GM23248 (cell line): Measurements from ENCODE around the gene OR2T3. TPM values are rescaled to one million over a fixed set of nuclear protein-coding genes. Genes with fewer than 3 reads are reported as not detected.
"Not testable (repeated sequence)": the region's sequence is repeated elsewhere in the genome, so short reads cannot be mapped to it uniquely, and the experiment has no call there.

Source experiments
- DNase-seq: peaks from one replicate; pipeline ENCODE4 v3.0.0-alpha.2; 2015
- H2AFZ ChIP-seq: fragments of 200-600 bp; sonication (generic); 2 replicates; pipeline ENCODE4 v1.6.1; 2016; ENCODE audit warnings: antibody characterized with exemption
- H3F3A ChIP-seq: fragments of 200-600 bp; sonication (generic); 2 replicates; pipeline ENCODE4 v1.6.1; 2016; ENCODE audit warnings: mild to moderate bottlenecking, antibody characterized with exemption, mixed run types; ENCODE audit not compliant: insufficient read depth
- H3K27ac ChIP-seq: fragments of 200-600 bp; sonication (generic); 2 replicates; pipeline ENCODE4 v1.5.1; 2016; ENCODE audit warnings: mild to moderate bottlenecking
- H3K27me3 ChIP-seq: fragments of 200-600 bp; sonication (generic); replicated peaks from 2 replicates; pipeline ENCODE4 v1.6.1; 2016; ENCODE audit warnings: mild to moderate bottlenecking; ENCODE audit not compliant: insufficient read depth
- H3K36me3 ChIP-seq: fragments of 200-600 bp; sonication (generic); 2 replicates; pipeline ENCODE4 v1.6.1; 2016; ENCODE audit warnings: low read depth, mild to moderate bottlenecking
- H3K4me1 ChIP-seq: fragments of 200-600 bp; sonication (generic); 2 replicates; pipeline ENCODE4 v1.6.1; 2016; ENCODE audit warnings: mild to moderate bottlenecking; ENCODE audit not compliant: insufficient read depth
- H3K4me2 ChIP-seq: fragments of 200-600 bp; sonication (generic); one replicate; pipeline ENCODE4 v1.6.1; 2016; ENCODE audit warnings: mild to moderate bottlenecking; ENCODE audit not compliant: unreplicated experiment
- H3K4me3 ChIP-seq: fragments of 200-600 bp; sonication (generic); 2 replicates; pipeline ENCODE4 v1.5.1; 2016; ENCODE audit warnings: mild to moderate bottlenecking
- H3K79me2 ChIP-seq: fragments of 200-600 bp; sonication (generic); 2 replicates; pipeline ENCODE4 v1.6.1; 2016; ENCODE audit warnings: mild to moderate bottlenecking; ENCODE audit not compliant: insufficient read depth
- H3K9ac ChIP-seq: fragments of 200-600 bp; sonication (generic); 2 replicates; pipeline ENCODE4 v1.6.1; 2016; ENCODE audit warnings: mild to moderate bottlenecking
- H3K9me2 ChIP-seq: fragments of 200-600 bp; sonication (generic); 2 replicates; pipeline ENCODE4 v1.6.1; 2016; ENCODE audit warnings: mixed run types, mild to moderate bottlenecking, moderate library complexity; ENCODE audit not compliant: insufficient read depth
- H3K9me3 ChIP-seq: fragments of 200-600 bp; sonication (generic); one replicate; pipeline ENCODE4 v1.6.1; 2017; ENCODE audit warnings: low read depth
- H4K20me1 ChIP-seq: fragments of 200-600 bp; sonication (generic); 2 replicates; pipeline ENCODE4 v1.6.0; 2016; ENCODE audit not compliant: insufficient read depth
- WGBS, 2 experiments: methylation state at CpG; one replicate each; pipeline ENCODE4 v1.1.6; 2015 to 2017; ENCODE audit warnings: low lambda C conversion rate in 2 of 2, low coverage in 1 of 2; ENCODE audit errors: missing lambda C conversion rate in 2 of 2; 5-methylcytosine and 5-hydroxymethylcytosine counted together
- in situ Hi-C: fragments of 300-500 bp; cut with MboI; formaldehyde crosslinking; loops from 2 replicates; pipeline ENCODE4 v1.15.0; 2020
- polyA plus RNA-seq: library from polyadenylated mRNA; unstranded; fragments of >200 nt; fragmentation: Nextera tagmentation; extraction: Ambion mirVana; gene quantifications from 2 replicates; pipeline ENCODE4 v1.2.1, GENCODE V29; 2016
- total RNA-seq: library from RNA; depleted of rRNA; stranded (reverse); fragments of >200 nt; shearing (Covaris generic); gene quantifications from 2 replicates; pipeline ENCODE4 v1.2.3, GENCODE V29; 2014

The OR2T3 gene
- total and polyA plus RNA-seq, 2 experiments from 2014 or later = not detected

- H2AFZ ChIP-seq, H3K27me3 ChIP-seq, H3K27ac ChIP-seq, H4K20me1 ChIP-seq, DNase-seq, H3K36me3 ChIP-seq, in situ Hi-C loops, H3K79me2 ChIP-seq, H3K9me3 ChIP-seq, H3F3A ChIP-seq, H3K4me1 ChIP-seq, H3K9me2 ChIP-seq, H3K9ac ChIP-seq, H3K4me2 ChIP-seq, H3K4me3 ChIP-seq: not testable (repeated sequence)
- 41 to 44% methylated on average over 5 of the region's 6 CpGs for WGBS, 2 experiments
These were observed 23.2 kb upstream of the OR2T3 start for GRCh38 chr1:248449821-248450465.

GRCh38 chr1:248450466-248451145 is 22.5 kb upstream of the OR2T3 start:
- in situ Hi-C loops = not testable (repeated sequence)

DNA sequence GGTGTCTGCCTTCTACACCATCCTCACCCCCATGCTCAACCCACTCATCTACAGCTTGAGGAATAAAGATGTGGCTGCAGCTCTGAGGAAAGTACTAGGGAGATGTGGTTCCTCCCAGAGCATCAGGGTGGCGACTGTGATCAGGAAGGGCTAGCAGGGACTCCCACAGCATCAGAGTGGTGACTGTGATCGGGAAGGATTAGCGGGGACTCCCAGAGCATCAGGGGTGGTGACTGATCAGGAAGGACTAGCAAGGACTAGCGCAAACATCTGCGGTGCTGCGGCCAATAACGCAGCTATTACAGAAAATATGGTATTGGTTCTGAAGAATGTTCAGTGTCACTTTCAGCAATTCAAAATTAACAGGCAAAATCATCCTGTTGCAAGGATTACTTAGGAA is 19.5 kb upstream of the OR2T3 start:
- in situ Hi-C loops, H3K4me2 ChIP-seq, H2AFZ ChIP-seq: not testable (repeated sequence)

More at GRCh38 chr1:248450466-248451145, 22.5 kb upstream of the OR2T3 start:
- not testable (repeated sequence) for H3K27ac ChIP-seq, H3K9ac ChIP-seq, H3K36me3 ChIP-seq, H3K4me3 ChIP-seq, H2AFZ ChIP-seq, H3K79me2 ChIP-seq, H3K4me2 ChIP-seq, H3F3A ChIP-seq, H3K4me1 ChIP-seq, H4K20me1 ChIP-seq, H3K9me2 ChIP-seq, DNase-seq, H3K27me3 ChIP-seq, H3K9me3 ChIP-seq
- WGBS, 2 experiments = 0 to 2% methylated on average over 2 of the region's 5 CpGs

DNA sequence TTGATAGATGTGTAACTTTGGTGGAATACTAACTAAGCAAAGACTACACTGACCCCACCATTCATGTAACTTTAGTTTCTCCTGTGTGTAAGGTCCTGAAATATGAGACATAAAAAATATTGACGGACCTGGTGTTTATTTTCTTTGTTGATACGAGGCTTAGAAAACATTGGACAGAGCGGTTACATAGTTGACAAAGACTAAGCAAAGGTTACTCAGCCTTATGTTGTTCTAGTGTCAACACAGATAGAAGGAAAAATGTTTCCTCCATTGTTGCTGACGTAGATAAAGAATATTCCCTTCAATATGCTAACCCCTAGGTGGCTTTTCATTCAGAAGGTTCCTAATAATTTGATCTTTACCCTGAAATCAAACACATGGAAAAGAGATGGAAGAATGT is 18.1 kb upstream of the OR2T3 start:
- DNase-seq, H3K27ac ChIP-seq, H3K9me2 ChIP-seq, H4K20me1 ChIP-seq, H3K4me3 ChIP-seq, H3F3A ChIP-seq, H2AFZ ChIP-seq, H3K79me2 ChIP-seq, in situ Hi-C loops, H3K27me3 ChIP-seq, H3K9ac ChIP-seq, H3K4me1 ChIP-seq, H3K9me3 ChIP-seq, H3K36me3 ChIP-seq, H3K4me2 ChIP-seq: not testable (repeated sequence)
- 7 to 11% methylated on average over 2 of the region's 4 CpGs for WGBS, 2 experiments

More for the DNA sequence above, 19.5 kb upstream of the OR2T3 start:
- H4K20me1 ChIP-seq, H3K36me3 ChIP-seq, H3K9ac ChIP-seq, DNase-seq, H3K9me2 ChIP-seq, H3K27ac ChIP-seq, H3K27me3 ChIP-seq, H3K4me1 ChIP-seq, H3K4me3 ChIP-seq, H3K79me2 ChIP-seq, H3F3A ChIP-seq, H3K9me3 ChIP-seq: not testable (repeated sequence)
- WGBS, 2 experiments = 37 to 47% methylated on average over 7 of the region's 7 CpGs

GRCh38 chr1:248456635-248457034 is 16.5 kb upstream of the OR2T3 start:
- H3K4me2 ChIP-seq, H3K9me2 ChIP-seq, H3K9ac ChIP-seq, in situ Hi-C loops, H3F3A ChIP-seq, H3K27ac ChIP-seq, H3K36me3 ChIP-seq, DNase-seq, H3K27me3 ChIP-seq, H4K20me1 ChIP-seq, H3K9me3 ChIP-seq, H3K4me3 ChIP-seq, H2AFZ ChIP-seq, H3K79me2 ChIP-seq, H3K4me1 ChIP-seq: not testable (repeated sequence)
- no CpG with 5 or more reads among the region's 2 CpGs for WGBS, 2 experiments

GRCh38 chr1:248459117-248459516 is 14.0 kb upstream of the OR2T3 start:
- H4K20me1 ChIP-seq, H3K4me3 ChIP-seq, H3K4me2 ChIP-seq, H3F3A ChIP-seq, H3K4me1 ChIP-seq, H3K27me3 ChIP-seq, H3K9me2 ChIP-seq, DNase-seq, H2AFZ ChIP-seq, H3K9ac ChIP-seq, H3K27ac ChIP-seq, in situ Hi-C loops, H3K79me2 ChIP-seq, H3K9me3 ChIP-seq, H3K36me3 ChIP-seq: not testable (repeated sequence)
- WGBS, 2 experiments = 8 to 18% methylated on average over 7 of the region's 7 CpGs
